HUDEP-2 (cell line): ENCODE measurements around the gene F13B.
"Not testable (repeated sequence)": the region's sequence is repeated elsewhere in the genome, so short reads cannot be mapped to it uniquely, and the experiment has no call there.

Experiments
- DNase-seq, 76 experiments: peaks; one replicate each; lab custom pipeline; 2025; ENCODE audit not compliant: unreplicated experiment in 76 of 76; lab: John Stamatoyannopoulos, UW

Gene F13B

DNA sequence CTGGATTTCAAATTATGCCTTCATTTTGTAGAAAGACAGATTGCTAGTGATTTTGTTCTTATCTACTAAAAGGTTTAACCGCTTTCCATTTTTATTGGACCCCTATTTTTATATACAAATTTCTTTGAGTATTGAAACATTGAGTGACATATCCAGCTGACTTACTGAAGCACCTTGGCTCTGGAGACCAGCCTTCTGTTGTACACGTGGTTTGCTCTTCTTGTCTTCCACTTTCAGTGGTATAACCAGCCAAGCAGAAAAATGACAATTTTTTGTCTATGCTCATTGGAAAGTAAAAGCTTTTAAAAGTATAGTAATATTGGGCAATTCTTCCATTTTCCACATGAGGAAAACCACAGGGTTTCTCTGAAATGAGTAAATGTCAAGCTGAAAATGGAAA, 4.4 kb downstream of the F13B start:
- DNase-seq, result no peak

DNA sequence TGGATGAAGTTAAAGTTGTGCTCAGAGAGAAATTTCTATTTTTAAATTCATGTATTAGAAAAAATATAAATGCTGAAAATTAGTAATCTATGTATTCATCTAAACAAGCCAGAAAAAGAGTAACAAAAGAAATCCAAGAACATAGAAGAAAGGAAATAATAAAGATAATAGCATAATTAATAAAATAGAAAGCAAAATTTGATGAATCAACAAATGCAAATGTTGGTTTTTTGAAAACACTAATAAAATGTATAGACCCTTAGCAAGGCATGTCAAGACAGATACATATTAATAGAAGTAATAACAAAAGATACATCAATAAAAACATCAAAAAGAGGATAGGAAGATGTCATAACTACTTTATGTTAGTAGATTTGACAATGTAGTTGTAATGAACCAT, 18.0 kb downstream of the F13B start:
- DNase-seq, result no peak

DNA sequence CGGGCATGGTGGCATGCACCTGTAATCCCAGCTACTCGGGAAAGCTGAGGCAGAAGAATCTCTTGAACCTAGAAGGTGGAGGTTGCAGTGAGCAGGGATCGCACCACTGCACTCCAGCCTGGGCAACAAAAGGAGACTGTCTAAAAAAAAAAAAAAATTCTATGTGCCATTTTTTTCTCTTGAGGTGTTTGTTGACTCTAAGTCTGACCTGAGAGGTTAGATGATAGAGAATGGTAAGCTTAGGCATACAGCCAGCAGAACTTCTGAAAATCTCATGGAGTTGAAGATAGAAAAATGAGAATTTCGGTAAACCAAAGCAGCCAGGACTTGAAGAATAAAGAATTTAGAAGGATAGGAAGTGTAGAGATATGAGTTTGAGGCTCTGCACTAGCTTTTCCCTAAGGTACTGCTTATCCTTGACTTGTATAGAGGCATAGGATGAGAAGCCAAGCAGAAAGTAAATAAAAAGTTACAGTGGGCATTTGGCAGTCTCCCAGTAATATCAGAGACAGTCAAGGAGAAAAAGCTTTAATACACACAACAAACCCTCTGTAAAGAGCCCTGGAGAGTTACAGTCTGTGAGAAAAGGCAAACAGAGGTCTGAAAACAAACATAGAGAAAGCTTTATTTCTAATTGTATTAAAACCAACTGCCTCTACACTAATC, 24.3 kb downstream of the F13B start:
- no peak for DNase-seq

DNA sequence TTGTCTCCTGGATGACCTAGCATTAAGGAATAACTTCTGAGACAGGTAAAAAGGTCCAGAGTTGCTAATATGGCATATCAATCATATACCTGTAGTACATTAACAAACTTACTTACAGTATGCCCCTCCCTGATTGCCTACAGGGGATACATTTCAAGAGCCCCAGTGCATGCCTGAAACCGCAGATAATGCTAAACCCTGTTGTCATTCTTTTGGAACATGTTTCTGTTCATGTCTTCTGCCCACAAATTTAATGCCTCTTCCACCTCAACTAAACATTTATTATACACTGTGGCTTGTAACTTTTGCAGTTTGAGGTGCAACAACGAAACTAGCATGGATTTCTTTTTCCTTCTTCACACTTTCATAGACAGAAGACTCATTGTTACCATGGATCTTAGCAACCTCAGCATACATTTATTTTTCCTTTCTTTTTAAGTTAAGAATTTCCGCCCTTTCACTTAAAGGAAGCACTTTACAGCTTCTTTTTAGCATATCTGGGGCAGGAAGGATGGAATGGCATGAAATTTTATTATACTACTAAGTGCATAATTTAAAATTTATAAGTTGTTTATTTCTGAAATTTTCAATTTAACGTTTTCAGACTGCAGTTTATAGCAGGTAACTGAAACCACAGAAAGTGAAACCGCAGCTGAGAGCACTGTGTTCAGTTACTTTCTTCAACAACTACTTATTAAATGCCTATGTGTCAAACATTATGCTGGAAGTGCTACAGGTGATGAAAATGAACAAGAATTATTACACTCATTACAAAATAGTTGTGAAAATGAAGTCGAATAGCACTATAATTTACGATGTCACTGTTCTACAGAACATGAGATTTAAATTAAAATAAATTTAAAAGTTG, 25.3 kb downstream of the F13B start:
- no peak for DNase-seq

DNA sequence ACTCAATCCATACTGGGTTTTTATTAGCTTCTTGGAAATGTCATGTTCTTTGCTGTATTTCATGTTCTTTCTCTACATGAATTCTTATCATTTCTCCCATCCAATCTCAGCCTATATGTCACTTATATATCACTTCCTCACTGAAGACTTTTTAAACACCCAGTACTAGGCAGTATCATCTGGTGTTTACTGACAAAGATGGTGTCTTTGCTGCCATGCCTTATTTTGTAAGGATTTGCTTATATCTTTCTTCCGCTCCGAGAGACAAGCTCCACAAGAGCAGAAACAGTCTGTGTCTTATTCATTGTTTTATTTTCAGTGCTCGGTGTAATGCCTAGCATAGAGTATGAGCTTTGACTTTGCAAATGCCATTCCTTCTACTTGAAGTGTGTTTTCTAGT, 30.2 kb downstream of the F13B start:
- DNase-seq, result no peak

DNA sequence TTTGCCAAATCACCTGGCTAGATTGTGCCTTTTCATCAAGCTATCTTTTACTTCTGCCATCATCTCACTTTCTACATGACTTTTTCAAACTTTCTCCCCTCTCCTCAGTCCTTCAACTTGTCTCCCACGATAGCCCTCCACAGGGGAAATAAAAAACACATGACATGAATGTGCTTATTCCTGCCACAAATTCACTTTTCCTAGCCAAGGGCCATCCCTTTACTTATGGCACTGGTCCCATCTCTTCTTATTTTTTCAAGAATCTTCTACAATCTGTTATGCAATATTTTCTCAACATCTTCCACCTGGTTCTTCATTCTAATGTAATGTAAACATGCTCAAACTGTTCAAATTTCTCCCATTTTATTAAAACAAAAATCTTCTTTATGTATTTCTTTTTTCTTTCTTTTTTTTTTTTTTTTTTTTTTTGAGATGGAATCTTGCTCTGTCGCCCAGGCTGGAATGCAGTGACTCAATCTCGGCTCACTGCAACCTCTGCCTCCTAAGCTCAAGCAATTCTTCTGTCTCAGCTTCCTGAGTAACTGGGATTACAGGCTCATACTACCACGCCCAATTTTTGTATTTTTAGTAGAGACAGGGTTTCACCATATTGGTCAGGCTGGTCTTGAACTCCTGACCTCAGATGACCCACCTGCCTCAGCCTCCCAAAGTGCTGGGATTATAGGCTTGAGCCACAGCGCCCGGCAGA, 32.3 kb downstream of the F13B start:
- DNase-seq, result not testable (repeated sequence)

DNA sequence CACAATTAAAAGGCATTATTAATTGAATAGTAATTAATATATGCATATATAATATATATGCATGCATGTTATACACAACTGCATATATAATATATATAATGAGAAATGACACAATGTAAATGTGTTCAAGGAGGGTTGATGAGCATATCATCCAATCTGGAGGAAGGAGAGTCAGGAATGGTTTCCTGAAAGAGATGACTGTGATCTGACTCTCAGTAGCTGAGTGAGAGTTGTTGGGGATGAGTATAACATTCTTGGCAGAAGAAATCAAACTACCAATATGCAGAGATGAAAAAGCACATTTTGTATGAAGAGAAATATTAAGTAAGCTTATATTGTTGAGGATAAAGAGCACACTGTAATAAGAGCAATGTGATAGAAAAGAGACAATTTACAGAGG, 37.3 kb downstream of the F13B start:
- no peak for DNase-seq

DNA sequence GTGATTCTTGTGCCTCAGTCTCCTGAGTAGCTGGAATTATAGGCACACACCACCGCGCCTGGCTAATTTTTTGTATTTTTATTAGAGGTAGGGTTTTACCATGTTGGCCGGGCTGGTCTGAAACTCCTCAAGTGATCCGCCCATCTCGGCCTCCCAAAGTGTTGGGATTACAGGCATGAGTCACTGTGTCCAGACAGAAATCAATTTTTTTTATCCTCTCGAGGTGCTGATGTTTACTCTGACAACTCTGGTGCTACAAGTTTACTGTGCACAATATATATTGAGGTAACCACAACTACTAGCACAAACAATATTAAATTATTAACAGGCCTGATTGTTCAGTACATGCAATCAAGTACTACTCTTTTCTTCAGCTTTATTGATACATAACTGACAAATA, 39.7 kb downstream of the F13B start:
- no peak for DNase-seq

DNA sequence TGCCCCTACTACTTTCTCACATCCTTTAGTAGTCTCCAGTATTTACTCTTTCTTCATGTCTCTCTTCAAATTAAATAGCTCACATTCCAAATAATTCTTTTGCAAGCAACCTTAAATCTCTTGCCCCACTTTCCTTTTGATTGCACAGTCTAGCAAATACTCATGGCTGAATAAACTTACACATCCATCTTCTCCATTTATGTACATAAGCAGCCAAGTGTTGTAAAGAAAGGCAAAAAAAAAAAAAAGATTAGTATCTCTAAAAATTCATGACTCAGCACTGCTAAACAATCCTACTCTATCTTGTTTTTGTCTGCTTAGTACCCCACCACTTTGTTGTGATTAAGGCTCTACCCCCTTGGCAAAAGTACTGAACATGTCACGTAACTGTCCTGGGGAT, 42.6 kb downstream of the F13B start:
- no peak for DNase-seq

DNA sequence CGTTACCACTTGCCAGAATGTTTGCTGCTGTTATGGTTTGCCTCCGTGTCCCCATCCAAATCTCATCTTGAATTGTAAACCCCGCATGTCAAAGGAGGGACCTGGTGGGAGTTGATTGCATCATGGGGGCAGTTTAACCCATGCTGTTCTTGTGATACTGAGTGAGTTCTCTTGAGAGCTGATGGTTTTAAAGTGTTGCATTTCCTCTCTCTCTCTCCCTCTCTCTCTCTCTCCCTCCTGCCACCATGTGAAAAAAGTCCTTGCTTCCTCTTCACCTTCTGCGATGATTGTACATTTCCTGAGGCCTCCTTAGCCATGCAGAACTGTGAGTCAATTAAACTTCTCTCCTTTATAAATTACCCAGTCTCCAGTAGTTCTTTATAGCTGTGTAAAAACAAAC, 45.3 kb downstream of the F13B start:
- no peak for DNase-seq

DNA sequence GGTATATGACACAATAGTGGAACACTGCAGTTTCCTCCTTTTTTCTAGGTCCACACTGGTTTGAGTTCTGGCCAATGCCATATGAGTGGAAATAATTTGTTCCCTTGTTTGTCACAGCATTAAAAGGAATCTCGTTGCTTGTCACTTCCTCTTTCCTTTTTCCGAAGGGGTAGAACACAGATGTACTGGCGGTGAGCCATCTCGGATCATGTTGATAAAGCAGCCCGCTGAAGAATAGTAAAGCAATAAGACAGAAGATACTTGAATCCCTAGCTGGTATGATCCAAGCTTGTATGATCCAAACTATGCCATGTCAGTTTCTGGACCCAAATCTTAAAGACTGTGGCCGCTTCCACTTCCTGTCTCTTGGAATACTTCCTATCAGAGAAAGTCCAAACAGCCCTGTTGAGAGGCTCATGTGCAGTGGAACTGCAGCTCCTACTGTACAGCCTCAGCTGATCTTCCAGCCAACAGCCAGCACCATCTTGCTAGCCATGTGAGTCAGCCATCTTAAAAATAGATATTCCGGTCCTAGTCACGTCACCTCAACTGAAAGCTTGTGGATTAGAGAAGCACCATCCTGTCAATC, 49.4 kb downstream of the F13B start:
- DNase-seq, result no peak

DNA sequence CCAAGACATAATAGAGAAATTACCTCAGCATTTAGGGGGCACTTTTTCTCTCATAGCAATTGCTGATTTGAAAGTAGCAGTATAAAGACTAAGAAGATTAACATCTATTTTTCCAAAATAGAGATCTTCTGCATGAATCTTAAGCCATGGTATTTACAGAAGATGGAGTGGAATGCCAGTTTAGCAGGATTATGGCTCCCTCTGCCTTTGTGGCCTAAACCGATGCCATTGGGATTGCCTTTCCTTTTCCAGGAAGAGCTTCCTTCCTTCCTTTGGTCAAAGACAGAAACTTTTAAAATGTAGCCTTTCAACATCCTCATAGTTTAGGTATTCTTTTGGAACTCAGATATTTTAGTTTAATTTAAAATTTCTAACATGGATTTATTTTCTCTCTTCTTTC, 50.3 kb downstream of the F13B start:
- no peak for DNase-seq

DNA sequence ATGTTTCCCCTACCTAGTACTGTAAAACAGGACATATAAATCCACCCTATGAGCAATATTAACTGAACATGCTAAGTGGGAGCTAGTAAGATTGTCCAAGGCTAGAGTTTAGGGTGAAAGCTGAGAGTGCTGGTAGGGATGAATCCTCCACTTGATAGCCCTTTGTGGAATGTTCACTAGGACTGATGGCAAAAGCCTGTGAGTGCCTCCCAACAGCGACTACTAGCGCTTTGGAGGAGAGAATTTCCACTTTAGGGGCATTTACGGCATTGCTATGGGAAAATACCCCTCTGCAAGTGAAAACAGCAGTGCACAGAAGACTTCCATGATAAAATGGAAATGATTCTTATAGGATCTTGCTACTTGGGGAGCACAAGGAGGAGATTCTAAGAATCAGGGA, 53.8 kb downstream of the F13B start:
- no peak for DNase-seq

DNA sequence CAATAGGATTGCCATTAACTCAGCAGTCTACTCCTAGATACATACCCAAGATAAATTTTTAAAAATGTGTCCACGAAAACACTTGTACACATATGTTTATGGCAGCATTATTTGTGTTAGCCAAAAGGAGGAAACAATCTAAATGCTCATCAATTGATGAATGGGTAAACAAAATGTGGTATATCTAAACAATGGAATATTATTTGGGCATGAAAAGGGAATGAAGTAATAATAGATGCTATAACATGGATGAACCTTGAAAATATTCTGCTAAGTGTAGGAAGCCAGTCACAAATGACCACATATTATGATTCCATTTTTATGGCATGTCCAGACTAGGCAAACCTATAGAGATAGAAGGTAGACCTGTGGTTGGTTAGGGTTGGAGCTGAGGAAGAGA, 55.4 kb downstream of the F13B start:
- DNase-seq, result no peak

DNA sequence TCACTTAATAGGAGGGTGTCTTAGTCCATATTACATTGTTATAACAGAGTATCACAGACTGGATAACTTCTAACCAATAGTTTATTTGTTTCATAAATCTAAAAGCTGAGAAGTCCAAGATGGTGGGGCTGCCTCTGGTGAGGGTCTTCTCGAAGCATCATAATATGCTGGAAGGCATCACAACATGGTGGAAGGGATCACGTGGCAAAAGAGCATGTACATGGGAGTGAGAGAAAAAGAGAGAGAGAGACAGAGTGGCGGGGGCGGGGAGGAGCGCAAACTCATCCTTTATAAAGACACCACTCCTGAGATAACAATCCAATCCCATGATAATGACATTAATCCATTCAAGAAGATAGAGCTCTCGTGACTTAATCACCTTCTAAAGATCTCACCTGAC, 58.2 kb downstream of the F13B start:
- DNase-seq, result no peak

DNA sequence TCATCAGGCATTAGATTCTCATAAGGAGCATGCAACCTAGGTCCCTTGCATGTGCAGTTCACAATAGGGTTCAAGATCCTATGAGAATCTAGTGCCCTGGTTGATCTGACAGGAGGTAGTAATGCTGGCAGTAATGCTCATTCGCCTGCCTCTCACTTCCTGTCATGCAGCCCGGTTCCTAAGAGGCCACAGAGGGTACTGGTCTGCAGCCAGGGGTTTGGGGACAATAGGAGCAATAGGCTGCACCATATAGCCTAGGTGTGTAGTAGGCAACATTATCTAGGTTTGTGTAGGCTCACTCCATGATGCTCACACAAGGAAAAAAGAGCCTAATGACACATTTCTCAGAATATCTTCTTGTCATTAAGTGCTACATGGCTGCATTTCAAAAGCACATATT, 63.9 kb downstream of the F13B start:
- no peak for DNase-seq

DNA sequence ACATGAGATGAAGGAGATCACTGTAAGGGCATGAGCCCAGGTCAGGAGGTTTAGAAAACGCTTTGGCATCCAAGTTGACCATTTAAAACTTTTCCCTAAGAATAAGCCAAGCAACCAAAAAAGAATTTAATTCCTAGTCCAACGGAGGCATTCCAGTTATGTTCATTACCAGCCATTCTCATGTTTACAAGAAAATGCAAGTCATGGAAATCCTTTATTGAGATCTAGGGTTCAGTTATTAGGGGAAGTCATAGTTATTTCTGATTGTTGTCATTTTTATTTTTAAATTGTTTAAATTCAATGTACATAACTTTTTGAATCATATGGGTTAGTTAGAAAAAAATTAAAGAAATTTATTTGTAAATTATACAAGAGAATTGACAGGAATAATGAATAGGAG, 65.2 kb downstream of the F13B start:
- no peak for DNase-seq

DNA sequence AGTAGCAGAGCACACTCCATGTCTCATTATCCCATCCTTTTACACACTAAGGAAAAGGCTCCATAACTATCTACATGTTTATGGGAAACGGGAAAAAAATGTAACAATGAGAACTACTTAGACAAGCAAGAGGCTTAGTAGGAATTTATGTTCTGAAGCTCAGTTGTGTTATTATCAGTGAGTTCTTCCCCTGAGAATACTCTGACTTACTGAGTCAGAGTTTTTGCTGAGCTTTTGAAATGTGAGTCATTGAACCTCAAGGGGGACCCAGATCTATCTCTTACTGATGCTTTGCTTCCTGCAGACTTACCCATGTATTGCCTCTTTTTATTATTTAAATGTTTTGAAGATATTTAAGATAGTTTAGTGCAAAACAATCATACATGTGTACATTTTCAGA, 69.6 kb downstream of the F13B start:
- DNase-seq, result no peak

DNA sequence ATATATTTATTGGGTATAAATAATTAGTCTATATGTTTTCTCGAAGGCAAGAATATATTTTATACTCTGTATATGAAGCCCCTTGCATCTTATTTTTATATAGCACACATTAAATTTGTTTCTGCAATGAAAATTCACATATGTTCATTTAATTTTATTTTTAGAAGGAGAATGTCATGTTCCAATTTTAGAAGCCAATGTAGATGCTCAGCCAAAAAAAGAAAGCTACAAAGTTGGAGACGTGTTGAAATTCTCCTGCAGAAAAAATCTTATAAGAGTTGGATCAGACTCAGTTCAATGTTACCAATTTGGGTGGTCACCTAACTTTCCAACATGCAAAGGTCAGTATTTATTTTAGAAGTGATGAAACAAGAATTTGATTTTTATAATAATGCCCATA, 73.1 kb downstream of the F13B start:
- DNase-seq, result no peak

DNA sequence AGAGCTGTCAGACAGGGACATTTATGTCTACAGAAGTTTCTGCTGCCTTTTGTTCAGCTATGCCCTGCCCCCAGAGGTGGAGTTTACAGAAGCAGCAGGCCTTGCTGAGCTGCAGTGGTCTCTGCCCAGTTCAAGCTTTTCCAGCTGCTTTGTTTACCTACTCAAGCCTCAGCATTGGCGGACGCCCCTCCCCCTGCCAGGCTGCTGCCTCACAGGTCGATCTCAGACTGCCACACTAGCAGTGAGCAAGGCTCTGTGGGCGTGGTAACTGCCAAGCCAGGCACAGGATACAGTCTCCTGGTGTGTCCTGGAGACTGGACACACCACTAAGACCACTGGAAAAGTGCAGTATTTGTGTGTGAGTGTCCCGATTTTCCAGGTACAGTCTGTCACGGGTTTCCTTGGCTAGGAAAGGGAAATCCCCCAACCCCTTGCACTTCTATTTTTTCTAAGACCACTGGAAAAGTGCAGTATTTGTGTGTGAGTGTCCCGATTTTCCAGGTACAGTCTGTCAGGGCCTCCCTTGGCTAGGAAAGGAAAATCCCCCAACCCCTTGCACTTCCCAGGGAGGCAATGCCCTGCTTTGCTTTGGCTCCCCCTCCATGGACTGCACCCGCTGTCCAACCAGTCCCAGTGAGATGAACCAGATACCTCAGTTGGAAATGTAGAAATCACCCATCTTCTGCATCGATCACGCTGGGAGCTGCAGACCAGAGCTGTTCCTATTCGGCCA, 75.0 kb downstream of the F13B start:
- DNase-seq, result not testable (repeated sequence)
